Activated T-helper 1 cell treated with Interleukin-2 at 50 U/mL for 16 hours (primary cell): ENCODE data around the gene SLC12A8.

ENCODE experiments used
- DNase-seq: peaks from one replicate; pipeline ENCODE4 v3.0.0-alpha.2; 2020; ENCODE audit warnings: low read depth

The SLC12A8 gene

DNA sequence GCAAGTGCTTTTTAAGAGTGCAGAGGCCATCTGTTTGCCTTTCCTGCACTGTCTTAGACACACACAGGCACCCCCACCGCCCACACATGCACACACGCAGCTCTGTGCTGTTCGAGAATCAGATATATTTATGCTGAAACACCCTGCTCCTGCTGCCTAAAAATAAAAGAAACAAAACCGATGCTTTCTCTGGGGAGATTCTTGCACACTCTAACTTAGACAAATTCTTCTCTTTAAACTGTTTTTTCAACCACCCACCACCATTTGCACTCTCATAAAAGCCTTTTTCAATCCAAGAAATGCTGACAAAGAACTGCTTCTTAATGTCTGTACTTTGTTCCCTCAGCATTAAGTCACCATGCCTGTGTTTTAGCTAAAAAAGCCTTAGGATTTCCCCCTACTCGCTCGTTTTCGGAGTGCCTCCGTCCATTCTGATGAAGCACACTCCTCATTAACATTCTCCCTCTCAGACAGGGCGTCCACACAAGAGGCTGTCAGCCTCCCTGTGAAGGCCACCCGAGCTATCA lies 26.2 kb downstream of the SLC12A8 start:
- DNase-seq: no peak

DNA sequence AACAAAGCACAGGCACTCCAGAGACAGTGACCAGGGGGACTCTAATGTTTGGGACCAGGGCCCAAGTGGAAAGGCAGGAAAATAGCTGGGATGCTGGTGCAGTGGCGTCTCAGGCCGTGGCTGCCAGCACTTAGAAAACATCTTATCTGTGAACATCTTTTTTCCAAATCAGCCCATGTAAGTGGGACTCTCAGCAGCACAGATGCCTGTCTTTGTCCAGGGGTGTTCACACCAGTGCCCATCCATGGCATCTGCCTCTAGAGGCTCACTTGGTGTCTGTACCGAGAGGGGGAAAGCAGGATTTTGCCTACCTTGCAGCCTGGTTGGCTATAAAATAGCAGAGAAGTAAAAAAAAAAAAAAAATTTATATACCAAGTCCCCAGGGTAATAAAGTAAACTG lies 26.7 kb downstream of the SLC12A8 start:
- no peak for DNase-seq

DNA sequence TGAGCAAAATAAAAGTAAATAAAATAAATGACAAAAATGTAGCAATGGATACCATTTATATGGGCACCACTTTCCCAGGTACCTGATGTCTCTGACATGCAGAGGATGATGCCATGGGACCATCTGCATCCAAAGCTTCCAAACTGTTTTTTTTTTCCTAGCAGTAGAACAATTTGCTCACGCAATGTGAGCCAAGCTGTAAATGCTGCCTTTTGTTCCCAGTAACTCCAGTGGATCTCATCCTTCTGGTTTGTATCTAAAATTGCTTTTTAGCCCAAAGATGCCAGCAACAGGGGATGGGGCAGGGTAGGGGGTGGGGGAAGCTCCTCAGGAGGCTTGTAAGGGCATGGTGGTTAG lies 32.7 kb downstream of the SLC12A8 start:
- no peak for DNase-seq

DNA sequence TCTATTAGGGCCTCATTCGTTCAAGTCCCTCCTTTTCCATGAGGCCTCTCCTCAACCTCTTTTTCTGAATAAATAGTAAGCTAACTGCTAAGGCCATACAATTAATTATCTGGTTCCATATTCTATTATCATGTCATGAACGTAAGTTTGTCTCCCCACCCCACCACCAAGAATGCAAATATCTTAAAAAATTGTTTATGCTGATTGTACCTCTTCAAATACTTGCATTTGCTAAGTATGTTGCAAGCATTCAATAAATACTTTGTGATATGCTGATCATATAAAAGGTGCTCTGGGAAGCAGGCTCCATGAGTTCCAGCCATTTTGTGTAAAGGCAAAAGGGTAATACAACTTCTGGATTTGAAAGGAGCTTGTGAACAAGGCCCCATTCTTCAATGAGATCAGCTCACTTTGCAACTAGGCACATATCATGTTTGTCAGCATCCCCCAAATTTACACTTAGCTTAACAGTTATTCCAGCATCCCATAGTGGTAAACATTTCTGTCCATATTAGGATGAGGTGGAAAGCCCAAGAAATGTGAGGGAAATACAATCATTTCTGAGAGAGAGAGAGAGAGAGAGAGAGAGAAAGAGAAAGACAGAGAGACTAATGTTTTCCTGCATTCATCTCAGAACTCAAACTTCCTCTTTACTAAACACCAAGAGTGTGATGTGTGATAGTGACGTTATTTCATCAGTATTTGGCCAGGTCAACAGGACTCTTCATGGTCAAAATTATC lies 33.2 kb downstream of the SLC12A8 start:
- DNase-seq: no peak

DNA sequence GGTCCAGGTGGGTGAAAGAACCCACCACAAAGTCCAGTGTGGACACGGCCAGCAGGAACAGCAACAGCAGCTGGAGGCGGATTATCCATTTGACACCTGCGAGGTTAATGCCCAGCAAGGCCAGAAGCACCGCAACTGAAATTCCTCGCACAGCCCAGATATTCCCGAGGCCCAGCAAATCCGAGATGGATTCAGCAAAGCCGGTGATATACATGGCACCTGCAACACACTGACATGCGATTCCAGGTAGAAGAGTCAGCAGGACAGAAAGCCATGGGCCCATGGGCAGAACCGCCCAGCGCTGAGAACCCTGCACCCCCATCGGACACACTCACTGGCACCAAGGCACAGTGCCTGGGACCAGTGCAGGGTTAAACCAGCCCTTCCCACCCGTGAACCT lies 34.8 kb downstream of the SLC12A8 start:
- DNase-seq: no peak

DNA sequence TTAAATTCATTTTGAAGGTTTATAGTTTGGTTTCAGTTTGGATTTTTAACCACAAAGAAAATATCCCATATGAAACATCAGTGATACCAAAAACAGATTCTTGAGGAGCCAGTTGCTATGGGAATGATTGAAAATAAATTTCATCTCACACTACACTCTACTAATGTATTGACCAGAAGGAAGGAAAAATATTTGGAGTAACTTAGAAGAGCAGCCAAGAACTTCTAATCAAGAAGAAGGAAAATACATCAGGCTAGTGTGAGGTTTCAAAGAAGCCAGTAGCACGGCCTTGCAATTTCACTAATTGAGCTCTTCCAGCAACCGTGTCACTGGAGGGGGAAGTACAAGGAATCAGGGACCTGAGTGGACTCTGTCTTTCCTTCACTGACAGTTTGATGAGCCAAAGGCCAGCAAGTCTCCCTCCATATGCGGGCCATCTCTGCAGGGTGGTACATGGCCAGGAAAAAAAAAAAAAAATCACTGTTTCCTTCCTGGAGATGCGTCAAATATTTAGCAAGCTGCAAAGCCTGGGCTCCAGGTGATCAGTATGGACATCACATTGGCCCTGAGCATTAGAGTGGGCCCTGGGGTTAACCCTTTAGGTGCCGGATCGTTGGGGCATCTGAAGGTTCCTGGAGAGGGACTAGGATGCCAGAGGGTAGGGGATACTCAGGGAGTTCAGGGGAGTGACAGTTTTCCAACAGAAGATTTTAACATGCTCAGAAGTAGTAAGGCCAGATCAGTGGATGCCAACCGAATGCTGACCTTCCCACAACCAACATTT lies 37.1 kb downstream of the SLC12A8 start:
- no peak for DNase-seq

DNA sequence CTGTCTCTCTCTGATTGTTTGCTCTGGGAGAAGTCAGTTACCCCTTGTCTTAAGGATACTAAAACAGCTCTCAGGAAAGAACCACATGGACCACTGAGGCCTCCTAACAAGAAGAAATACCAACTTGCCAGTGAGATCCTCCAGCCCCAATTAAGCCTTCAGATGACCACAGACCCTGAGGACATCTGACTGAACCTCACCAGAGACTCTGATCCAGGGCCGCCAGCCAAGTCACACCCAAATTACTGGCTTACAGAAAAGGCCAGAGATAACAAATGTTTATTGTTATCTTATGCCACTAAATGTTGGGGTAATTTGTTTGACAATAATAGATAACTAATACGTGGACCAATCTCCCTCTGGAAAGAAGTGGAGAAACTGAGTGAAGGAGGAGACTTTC lies 40.2 kb downstream of the SLC12A8 start:
- DNase-seq: no peak

DNA sequence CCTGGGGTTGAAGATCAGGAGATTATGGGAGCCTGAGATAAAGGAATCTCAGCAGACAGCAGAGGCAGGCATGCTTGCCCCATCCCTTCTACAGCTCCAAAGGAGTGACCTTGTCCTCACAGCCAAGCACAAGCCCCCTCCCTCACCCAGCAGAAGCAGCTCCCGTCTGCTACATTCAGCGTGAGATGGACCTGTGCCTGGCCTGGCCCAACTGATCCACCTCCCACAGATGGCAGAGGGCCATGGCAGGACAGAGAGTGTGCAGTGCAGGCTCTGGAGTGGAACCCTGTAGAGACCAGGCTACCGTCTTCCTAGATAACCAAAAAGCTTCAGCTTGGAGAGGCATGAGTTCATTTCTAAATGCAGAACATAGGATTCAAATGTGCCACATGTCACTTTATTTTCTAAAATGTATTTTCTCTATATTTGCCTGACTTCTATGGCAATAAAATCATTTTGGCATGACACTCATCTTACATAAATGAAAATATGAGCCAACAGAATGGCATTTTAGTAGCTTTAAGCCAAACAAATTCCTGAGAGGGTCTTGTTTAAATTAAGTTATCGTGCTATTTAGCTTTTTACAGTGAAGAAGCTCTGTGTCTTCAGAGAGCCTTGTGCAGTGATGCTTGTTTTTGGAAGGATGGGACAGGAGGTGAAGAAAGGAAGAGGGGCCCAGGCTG lies 43.7 kb downstream of the SLC12A8 start:
- DNase-seq: no peak

DNA sequence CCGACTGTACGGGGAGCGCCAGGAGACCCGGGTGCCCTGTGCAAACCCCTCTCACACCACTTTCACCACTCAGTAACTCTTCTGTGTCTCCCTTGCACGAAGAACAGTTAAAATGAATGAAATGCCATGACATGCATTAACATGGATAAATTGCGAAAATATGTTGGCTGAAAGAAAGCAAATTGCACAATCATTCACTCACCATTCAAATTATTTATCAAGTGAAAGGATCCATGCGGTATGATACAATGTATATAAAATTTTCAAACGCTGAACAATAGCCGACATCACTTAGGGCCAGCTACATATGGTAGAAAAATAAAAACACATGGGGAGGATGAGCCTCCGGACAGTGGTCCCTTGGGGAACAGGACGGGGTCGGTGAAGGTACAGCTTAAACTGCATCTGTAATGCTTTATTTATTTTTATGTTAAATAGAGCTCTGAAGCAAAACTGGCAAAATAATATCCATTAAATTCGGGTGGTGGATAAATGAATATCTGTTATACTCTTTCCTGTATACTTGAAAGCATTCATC lies 45.9 kb downstream of the SLC12A8 start:
- no peak for DNase-seq

DNA sequence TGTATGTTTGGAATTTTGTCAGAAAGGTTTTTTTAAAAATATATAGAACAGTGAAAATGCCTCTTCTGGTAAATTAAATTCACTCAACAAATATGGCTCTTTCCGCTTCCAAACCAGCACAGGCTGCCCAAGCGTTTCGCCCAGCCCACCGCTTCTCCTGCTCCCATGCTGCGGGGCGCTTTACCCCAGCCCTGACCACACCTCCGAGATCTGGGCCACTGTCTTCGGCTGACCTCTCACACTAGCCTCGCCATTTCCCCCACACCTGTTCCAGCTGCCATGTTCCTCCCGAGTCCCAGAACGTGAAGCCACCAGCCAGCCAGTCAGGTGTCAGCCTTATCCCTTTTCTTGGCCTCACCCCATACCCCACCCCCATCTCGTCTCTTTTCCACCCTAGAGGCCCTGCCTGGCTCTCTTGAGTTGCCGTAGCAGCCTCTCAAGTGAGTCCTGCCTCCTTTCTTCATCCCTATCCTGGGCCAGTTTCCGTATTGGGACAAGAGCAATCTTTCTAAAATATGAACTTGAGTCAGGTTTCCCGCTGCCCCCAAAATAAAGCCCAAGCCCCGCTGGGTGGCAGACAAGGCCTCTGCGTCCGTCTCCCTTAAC lies 46.5 kb downstream of the SLC12A8 start:
- no peak for DNase-seq

DNA sequence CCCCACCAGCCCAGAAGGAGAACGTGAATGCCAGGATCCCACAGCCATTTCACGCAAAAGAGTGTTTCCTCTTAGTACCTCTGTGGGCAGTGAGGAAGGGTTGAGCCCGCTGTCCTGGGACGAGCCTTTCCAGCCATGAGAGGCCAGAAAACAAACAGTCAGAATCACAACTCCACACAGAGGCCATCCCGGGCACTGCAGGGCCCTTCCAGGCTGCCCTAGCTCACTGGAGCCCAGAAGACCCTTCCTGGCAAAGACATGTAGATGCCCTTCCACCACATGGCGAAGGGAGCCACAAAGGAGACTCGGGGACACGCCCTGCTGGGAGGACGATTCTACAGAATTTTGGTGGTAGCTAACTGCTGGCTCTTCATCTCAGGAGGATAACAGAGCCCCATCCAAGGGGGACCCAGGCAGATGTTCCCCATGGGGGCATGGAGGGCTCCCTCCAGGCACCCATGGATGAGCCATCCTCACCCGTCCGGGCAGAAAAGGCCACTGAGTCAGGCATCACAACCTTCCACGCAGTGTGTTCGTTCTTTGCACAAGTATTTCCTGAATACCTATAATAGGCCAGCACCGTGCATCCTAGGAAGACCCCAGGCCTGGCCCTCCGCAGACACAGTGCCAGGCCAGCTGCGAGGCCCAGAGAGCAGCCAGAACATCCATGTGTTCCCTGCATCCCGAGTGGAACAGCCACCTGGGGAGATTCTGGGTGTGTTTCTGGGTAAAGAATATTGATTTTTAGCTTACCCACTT lies 47.2 kb downstream of the SLC12A8 start:
- DNase-seq: no peak

DNA sequence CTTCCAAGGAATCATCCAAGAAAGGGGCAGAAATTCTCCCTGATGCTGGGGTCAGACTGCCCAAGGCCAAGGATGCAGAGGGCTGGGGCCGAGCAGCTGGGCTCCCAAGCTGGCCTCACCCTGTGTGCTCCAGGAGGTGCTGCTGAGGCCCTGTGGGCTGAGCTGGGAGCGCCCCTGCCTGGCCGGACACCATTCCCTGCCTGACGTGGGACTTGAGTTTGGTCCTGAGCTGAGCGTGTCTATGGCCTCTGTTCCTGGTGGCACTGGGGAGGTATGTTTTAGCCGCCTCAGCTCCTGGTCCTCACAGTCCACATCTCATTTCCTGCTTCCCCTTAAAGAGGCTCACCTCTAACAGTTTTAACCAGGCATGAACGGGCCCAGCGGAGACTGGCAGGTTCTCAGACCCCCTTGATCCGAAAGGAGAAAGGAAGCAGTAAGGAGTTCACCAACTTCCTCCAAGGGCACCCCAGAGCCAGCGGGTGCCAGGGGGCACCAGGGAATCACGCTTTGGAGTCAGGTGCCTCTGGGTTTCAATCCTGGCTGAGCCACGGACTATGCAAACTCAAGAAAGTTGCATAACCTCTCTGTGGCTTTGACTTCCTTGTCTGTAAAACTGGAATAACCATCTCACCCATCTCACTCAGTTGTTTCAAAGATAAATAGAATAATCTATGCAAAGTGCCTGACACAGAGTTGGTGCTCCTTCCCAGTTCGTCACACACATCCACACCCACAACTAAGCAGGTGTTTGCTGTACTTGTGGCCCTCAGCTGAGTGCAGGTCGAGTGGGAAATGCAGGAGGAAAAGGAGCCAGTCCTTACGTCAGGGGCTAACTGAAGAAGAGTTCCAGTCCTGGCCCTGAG lies 48.6 kb downstream of the SLC12A8 start:
- no peak for DNase-seq

DNA sequence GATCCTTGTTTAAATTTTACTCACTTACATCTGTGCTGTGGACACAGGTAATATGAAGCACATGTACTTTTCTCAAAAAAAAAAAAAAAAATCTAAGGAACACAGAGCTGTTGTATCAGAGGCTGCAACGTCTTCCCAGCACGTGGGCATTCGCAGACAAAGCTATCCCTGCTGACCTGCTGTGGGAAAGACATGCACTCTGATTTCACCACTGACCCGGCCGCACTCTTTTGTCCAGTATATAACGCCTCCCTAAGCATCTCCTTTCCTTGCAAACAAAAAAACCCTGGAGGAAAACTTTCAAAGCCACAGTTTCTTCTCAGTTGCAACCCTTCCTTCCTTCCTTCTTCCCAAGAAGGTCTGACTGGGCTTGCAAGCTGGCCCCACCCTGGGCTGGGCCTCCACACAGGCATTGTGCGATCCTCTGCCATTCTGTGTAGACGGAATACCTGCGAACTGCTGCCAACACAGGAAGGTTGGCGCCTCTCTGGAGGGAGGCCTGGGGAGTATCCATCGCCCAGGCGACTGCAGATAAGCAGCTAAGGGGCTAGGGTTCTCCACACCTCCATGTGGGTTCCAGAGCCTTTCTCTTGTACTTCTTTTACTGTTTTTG lies 50.8 kb downstream of the SLC12A8 start:
- DNase-seq: no peak

DNA sequence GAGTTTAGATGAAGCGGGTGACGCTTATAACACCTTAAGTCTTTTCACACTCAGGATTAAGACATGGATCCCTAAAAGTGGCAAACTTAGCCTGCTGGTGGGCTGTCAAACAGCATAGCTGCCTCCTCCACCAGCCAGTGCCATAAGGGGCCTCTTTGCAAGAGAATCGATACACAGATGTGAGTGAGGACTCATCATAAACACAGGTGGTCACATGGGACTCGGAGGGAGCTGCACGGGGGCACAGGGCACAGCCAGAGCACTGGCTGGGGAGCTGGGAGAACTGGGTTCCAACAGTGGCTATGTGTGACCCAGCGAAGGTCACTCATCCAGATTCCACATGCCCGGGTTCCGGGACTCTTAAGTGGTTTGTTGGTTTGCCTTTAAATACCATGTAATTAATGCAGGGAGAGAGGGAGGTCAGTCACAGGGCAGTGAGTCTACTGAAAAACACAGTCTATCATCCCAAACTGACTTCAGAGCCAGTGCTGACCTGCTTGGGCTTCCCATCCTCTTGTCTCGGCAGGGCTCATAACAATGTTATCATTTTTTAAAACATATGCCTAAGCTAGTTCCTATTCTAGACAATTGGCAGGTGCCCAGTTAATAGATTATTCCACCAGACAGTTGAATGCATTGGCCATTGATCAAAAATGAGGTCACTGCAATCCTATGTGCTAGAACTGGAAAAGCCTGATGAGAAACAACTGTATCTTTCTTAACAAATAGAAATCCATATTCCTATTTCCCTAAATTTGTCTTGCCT lies 51.8 kb downstream of the SLC12A8 start:
- no peak for DNase-seq

DNA sequence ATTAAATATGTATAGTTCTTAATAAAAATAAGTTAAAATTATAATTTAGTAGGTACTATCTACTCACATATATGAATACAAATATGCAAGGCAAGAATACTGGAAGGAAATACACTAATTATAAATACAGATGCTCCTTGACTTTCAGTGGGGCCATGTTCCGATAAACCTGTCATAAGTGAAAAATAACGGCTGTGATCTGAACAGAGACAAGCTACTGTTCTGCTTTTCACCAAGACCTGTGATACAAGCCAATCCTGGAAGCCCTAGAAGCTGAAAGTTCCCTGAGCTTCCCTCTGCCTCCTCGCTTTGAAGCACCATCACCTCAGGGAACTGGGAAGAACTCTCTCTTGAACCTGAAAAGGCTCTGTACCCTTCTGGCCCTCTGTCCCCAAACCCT lies 55.4 kb downstream of the SLC12A8 start:
- no peak for DNase-seq

DNA sequence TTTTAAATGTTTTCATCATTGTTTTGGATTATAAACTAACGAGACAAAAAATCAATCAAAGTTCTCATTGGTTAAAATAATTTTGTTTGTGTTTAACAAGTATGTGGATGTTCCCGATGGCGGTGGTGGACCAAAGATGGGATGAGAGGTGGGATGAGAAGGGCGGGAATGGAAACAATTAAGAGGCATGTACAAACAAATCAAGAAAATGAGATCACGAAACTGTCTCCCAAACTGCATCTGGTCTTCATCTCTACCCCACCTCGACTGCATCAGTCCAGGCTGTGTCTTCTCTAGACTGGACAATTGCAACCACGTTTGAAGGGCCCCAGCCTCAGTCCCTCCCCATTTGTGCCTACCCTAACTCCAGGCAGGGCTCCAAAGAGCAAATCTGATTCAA lies 56.1 kb downstream of the SLC12A8 start:
- DNase-seq: no peak

DNA sequence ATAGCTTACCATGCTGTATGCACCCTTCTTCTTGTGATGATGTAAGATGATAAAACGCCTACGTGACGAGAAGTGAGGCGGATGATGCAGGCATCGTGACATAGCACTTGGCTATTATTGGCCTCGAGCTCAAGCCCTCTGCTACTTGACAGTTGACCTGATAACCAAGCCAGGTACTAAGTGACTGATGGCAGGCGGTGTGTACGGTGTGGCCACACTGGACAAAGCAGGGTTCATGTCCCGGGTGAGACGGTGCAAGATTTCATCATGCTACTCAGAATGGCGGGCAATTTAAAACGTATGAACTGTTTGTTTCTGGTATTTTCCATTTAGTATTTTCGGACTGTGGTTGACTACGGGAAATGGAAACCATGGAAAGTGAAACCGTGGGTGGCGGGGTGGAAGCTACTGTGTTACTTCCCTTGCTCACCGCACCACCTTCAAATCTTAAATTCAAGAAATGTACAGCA lies 57.7 kb downstream of the SLC12A8 start:
- no peak for DNase-seq

DNA sequence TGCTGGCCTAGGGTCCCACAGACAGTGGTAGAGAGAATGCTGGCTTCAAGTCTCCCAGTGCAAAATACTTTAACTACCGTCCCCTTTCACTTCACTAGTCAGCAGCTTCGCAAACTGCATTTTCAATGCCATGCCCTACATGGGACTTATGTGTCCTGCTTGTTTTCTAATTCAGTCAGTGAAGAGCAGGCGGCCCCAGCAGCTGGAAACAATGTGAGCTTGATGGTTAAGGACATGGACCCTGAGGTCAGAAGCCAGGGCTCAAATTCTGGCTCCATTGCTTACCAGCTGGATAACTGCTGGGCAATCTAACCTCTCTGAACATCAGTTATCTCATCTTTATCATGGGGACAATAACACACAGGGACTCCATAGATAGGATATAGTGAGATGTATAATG lies 58.4 kb downstream of the SLC12A8 start:
- DNase-seq: no peak

DNA sequence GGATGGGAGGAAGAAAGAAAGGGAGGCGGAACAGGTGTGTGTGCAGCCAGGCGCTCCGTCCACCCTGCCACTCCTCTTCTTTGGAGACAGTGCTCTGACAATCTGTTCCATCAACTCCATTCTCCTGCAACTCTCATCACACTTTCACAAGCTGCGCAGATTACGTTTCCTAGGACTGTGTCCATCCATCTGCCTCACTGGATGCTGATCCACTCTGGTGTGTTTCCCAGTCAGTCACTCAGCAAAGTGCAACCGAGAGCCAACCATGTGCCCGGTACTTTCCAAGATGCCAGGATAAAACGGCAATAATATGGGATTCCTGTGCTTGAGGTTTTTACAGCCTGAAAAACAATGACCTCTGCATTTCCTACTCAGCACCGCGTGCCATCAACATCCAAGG lies 59.6 kb downstream of the SLC12A8 start:
- DNase-seq: no peak
